Hepatocyte (in vitro differentiated cells): Measurements from ENCODE around the gene NARS2.
"Not testable (repeated sequence)": the region's sequence is repeated elsewhere in the genome, so short reads cannot be mapped to it uniquely, and the experiment has no call there.

ENCODE experiments used
- EZH2 ChIP-seq: fragments of 200-600 bp; sonication (generic); IDR thresholded peaks from 2 replicates; pipeline ENCODE4 v1.6.1; 2016; ENCODE audit warnings: antibody characterized with exemption, mild to moderate bottlenecking, borderline replicate concordance
- TF ChIP-seq, protein P1 (sequence below): fragments of 200-600 bp; sonication (generic); IDR thresholded peaks from 2 replicates; pipeline ENCODE4 v1.5.1; 2016; ENCODE audit warnings: antibody characterized with exemption, mild to moderate bottlenecking; ENCODE audit not compliant: poor library complexity

DNA sequence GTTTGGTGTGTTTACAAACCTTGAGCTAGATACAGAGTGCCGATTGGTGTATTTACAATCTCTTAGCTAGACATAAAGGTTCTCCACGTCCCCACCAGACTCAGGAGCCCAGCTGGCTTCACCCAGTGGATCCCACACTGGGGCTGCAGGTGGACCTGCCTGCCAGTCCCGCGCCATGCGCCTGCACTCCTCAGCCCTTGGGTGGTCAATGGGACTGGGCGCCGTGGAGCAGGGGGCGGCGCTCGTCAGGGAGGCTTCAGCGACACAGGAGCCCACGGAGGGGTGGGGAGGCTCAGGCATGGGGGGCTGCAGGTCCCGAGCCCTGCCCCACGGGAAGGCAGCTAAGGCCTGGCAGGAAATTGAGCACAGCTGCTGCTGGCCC lies 109.9 kb downstream of the NARS2 start:
- TF ChIP-seq, protein P1, sequence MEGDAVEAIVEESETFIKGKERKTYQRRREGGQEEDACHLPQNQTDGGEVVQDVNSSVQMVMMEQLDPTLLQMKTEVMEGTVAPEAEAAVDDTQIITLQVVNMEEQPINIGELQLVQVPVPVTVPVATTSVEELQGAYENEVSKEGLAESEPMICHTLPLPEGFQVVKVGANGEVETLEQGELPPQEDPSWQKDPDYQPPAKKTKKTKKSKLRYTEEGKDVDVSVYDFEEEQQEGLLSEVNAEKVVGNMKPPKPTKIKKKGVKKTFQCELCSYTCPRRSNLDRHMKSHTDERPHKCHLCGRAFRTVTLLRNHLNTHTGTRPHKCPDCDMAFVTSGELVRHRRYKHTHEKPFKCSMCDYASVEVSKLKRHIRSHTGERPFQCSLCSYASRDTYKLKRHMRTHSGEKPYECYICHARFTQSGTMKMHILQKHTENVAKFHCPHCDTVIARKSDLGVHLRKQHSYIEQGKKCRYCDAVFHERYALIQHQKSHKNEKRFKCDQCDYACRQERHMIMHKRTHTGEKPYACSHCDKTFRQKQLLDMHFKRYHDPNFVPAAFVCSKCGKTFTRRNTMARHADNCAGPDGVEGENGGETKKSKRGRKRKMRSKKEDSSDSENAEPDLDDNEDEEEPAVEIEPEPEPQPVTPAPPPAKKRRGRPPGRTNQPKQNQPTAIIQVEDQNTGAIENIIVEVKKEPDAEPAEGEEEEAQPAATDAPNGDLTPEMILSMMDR = not testable (repeated sequence)
- TF ChIP-seq EZH2 = not testable (repeated sequence)
